ENCODE results near the gene PDLIM1.

PDLIM1 gene

DNA sequence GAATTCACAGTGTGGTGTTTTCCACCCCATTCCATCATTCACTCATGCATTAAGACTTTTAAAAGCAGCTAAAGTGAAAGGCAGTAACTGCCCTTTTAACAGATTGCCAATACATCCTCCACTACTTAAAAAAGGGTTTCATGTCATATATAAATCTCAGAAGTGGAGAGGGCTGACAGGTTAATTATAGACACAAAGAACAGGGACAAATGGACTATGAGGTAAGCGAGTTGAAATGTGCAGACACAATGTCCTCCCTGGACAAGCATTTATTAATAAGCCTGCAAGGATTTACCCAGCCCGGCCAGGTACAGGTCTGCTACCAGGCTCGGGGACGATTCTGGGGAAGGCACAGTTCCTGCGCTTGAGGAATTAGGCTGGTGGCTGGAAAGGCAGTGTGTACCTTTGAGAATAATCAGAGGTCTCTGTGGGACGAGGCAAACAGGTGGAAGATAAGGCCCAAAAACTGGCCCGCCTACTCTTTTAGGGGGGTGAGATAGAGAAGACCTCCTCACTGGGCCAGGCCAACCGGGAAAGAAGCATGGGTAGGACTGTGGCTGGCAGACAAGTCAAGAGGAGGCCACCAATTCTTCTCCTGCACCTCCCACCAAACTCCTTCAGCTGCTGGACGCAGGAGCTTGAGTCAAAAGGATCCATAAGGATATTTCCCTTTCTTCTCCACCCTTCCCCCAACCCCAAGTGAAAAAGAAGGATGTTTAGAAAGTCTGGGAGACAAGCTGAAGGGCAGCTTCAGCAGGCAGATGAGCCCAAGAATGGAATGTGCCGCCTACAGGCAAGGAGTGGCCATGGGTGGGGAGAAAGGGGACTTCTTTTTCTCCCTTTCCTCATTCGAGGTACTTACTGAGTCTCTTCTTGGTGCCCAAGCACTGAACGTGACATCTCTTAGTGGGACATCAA is 1.5 kb downstream of the PDLIM1 start:
- no peak for DNase-seq (ENCODE audit: low read depth, low spot score)

DNA sequence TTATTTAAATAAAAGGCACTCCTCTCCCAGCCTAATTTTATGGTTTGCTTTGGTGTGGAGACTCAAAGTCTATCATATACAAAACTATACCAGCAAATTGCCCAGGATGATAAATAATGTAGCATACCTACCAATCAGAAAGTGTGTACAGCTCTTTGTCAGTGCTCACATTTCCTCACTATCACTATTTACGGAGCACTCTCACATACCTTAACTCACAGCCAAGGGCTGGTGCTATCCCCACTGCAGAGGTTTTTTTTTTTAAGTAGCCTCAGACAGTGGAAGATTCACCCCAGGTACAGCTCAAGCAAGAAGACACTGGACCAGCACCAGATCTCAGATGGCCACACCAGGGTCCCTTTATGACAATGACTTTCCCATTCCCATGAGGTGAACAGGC is 2.5 kb downstream of the PDLIM1 start:
- no peak for DNase-seq (ENCODE audit: low read depth, low spot score)

DNA sequence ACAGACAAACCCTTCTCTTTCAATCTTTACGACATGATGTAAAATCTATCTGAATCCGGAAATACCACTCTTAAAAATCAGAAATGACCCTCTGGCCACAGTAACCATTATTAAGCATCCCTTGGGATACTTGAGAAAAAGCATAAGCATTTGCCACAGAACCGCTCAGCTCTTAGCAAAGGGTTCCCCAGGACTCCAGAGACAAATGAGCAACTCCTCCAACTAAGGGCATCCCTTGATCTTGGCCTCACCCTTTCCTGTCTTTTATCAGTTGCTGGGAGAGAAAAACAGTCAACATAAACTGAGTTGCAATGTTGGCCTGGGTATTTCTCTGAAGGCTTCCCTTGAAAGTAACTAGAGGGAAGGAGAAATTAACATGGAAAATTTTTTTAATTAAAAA is 3.5 kb downstream of the PDLIM1 start:
- DNase-seq (ENCODE audit: low read depth, low spot score): no peak

DNA sequence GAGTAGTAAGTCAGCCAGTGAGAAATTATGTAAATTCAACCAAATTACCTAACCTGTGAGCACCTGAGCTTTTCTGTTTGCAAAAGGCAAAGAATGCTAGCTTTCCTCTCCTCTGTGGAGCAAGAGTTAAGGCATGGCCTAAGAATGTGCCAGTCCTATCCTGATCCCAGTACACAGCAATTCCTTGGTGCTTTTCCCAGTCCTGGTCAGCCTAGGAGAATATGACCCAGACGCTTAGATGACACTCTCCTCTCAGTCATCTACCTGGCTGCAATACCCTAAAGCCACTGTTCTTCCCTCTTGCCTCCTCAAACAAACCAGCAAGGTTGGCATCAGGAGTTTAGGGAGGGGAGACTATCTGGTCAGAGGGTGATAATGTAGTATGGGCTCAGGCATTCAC is 4.1 kb downstream of the PDLIM1 start:
- DNase-seq (ENCODE audit: low read depth, low spot score): no peak

DNA sequence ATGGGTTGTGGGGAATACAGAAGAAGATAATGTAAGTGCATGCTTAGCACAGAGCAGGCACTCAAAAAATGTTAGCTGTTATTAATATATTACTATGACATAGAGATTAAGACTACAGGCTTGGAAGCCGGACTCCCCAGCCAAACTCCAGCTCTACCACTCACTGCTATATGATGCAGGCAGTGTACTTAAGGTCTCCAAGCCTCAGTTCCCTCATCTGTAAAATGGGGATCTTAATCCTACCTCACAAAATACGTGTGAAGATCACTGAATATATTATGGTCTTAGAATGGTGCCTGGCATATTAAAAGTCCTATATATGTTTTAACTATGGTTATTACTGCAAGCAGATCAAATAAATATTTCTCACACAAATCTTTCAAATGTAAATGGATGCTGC is 5.2 kb downstream of the PDLIM1 start:
- DNase-seq (ENCODE audit: low read depth, low spot score): no peak

DNA sequence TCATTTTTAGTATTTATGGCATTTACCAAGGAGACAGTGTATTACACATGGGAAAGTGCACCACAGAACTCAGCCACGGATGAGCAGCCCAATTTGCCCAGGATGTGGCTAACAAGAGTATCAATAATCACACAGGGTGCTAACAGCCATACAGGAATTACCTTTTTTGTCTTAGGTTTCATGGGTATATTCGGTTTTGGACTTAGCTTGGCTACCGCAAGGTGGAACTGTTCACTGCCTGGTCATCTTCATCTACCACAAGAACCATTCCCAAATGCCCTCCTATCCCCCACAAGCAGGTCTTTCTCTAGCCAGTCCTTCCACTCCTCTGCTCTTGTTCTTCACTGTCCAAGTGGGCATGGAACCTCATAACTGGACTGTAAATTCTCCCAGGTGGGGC is 6.0 kb downstream of the PDLIM1 start:
- DNase-seq (ENCODE audit: low read depth, low spot score): no peak

DNA sequence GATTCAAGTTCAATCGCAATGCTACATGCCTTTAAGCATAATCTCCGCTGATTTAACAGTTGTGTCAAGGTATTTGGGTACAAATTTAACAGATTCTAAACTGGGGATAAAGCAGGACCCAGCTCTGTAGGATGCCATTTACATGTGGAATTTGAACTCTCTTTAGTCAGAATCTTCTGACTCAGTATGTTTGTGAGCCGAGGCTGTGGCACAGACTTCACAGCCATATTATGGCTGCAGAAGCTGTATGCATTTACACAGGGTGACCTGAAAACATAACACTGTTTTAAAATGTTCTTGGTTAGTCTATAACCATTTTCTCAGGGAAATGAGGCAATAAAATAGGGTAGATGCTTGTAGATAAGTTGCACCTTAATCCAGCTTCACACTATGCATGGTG is 8.7 kb downstream of the PDLIM1 start:
- no peak for DNase-seq (ENCODE audit: low read depth, low spot score)

DNA sequence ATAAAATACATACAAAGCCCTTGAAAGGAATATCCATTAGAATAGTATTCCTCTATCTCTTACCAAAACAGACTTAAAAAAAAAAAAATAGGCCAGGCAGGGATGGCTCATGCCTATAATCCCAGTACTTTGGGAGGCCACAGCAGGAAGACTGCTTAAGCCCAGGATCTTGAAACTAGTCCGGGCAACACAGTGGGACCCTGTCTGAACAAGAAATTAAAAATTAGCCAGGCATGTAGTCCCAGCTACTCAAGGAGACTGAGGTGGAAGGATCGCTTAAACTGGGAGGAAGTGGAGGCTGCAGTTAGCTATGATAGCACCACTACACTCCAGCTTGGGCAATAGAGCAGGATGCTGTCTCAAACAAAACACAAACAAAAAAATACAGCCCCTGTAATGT is 9.6 kb downstream of the PDLIM1 start:
- DNase-seq (ENCODE audit: low read depth, low spot score): no peak

DNA sequence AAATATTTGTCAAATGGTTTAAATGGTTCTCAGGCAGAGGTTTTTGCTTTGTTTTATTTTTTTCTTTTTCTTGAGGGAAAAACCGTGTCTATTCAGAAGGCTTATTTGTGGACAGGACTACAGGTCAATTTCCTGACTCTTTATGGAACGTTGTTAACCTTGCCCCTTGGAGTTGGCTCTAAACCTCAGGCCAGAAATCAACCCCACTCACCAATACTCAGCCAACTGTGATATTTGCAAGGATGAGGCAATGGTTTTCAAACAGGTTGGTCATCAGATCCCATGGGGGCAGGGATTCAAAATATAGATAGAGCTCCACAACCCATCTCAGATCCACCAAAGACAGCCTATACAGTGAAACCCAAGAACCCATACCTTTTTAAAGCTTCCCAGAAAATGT is 10.2 kb downstream of the PDLIM1 start:
- DNase-seq (ENCODE audit: low read depth, low spot score): no peak

DNA sequence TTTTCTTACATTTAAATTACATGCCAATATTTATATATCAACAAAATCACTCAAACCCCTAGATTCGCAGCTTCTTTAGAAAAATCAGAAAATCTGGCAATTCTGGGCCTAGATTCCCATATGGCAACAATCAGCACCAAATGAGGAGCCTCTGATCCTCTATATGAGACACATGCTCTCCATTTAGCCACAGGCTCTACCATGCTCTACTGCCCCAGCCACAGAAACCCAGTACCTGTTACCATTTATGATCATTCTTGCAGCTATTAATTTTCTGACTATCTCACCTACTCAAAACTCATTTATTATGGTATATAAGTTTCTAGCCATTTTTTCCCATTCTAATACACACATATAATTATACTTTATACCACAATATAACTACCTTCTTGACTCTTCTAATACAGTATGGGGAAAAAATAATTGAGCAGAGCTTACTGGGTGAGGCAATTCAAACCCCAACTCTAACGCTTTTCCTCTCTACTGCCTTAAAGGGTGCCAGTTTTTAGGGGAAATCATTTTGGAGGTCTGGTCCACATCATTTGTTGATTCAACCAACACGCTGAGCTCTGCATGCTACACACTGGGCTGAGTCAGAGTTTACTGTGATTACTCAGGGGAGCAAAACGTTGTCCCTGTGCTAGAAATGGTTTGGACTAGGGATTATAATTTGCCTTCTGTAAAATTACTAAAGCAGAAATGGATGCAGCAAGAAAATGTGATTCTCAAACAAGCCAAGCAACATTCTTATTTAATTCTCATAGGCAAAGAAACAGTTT is 11.6 kb downstream of the PDLIM1 start:
- no peak for DNase-seq (ENCODE audit: low read depth, low spot score)

DNA sequence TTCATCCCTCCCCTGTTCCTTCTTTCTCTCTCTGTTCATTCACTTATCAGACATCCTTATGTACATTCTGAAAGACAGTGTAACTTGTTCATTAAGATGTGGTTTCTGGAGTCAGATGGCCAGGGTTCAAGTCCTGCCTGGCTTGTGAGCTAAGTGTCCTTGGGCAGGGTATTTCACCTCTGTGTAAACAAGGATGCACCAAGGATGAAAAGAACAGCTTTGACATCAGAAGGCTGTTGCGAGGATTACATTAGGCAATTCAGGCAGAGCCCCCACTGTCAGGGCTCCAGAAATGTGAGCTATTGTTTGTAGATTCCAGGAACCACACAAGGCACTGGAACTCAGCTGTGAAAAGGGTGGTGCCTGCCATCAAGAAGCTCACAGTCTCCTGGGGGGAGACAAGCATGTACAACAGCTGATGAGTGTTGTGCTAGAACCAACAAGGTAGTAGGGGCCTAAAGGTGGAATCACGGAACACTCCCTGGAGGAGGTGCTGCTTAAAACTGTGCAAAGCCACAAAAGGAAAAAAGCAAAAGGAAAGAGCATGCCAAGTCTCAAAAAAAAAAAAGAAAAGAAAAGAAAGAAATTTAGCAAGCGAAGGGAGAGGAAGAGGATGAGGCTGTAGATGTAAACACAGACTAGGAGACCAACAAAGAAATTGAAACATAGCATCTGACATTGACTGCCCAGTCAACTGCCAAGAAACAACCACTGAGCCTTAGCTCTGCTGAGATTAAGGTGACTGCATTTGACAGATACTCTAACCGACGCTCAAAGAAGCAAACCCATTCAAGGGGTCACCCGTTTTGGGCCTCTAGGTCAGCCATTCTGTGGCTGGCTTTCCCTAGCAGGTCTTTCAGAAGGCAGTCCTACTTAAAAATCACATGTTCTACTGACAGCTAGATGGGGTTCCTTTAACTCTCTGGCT is 12.5 kb downstream of the PDLIM1 start:
- no peak for DNase-seq (ENCODE audit: low read depth, low spot score)

DNA sequence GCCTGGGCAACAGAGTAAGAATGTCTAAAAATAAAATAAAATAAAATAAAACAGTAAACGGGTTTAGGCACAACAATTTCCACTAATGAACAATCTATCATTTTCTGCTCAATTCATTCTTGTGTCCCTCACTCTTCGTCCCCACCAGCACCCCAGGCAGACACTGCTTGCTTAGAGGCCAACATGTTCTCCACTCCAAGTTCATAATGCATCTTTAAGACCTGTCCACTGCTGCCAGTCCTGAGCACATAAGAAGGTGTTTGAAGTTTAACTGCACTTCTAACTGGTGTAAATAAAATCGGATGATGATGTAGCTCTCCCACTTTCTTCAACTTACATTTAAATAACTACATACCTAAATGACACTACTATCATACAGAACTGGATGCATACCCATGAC is 13.2 kb downstream of the PDLIM1 start:
- no peak for DNase-seq (ENCODE audit: low read depth, low spot score)

DNA sequence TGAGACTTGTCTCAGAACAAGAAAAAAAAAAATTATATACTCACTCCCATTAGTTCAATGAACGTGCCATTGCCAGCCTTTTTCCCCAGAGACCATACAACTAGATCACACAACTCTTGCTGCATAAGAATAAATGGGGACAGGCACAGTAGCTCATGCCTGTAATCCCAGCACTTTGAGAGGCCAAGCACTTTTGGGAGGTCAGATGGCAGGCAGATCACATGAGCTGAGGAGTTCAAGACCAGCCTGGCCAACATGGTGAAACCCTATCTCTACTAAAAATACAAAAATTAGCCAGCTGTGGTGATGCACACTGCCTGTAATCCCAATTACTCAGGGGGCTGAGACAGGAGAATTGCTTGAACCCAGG is 13.6 kb downstream of the PDLIM1 start:
- no peak for DNase-seq (ENCODE audit: low read depth, low spot score)

DNA sequence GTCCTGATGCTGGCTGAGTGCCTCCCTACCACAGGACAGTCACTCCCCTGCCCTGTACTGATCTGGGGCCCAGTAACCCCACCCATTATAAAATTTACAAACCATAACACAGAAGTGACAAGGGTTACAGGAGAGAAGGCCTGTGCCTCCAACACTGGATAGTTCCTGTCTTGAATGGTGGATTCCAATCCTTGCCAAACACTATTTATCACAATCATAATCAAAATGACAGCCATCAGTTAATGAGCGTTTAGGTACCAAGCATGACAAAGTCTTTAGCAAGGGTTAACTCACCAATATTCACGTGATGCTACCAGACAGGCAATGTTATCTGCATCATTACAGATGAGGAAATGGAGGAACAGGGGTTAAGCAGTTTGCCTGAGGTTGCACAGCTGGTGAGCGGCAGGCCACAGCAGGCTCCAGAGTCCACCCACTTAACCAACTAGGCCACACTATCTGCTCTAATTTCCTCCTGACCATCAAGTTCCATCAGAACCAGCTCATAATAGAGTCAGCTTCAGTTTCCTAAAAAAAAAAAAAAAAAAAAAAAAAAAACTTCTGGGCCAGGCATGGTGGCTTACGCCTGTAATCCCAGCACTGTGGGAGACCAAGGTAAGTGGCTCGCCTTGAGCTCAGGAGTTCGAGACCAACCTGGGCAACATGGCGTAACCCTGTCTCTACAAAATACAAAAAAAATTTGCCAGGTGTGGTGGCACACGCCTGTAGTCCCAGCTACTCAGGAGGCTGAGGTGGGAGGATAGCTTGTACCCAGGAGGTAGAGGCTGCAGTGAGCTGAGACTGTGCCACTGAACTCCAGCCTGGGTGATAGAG is 14.2 kb downstream of the PDLIM1 start:
- DNase-seq (ENCODE audit: low read depth, low spot score): no peak

DNA sequence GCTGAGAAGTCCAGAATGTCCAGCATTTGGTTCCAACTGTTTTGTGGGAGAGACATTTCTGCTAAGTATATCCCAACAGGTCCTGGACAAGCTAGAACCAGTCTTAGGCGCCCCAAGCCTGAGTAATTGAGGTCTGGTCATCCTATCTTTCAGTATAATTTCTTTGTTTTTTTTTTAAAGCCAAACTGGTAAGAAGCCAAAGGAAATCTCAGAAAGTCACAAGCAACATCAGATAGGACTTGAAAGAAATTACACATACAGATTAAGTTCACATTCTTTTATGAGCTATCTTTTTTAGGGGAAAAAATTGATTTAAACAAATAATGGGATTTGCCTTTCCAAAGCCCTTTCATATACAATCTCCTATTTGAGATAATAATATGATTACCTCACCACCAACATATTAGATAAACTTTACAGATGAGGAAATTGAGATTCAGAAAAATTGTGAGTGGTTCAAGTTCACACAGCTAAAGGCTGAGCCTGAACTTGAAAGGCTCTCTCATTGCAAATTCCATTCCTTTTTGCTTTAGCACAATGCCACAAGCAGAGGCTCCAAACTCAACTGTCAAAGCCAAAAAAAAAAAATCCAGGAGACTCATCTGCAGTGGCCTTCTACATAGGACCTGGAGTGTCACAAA is 15.0 kb downstream of the PDLIM1 start:
- no peak for DNase-seq (ENCODE audit: low read depth, low spot score)

DNA sequence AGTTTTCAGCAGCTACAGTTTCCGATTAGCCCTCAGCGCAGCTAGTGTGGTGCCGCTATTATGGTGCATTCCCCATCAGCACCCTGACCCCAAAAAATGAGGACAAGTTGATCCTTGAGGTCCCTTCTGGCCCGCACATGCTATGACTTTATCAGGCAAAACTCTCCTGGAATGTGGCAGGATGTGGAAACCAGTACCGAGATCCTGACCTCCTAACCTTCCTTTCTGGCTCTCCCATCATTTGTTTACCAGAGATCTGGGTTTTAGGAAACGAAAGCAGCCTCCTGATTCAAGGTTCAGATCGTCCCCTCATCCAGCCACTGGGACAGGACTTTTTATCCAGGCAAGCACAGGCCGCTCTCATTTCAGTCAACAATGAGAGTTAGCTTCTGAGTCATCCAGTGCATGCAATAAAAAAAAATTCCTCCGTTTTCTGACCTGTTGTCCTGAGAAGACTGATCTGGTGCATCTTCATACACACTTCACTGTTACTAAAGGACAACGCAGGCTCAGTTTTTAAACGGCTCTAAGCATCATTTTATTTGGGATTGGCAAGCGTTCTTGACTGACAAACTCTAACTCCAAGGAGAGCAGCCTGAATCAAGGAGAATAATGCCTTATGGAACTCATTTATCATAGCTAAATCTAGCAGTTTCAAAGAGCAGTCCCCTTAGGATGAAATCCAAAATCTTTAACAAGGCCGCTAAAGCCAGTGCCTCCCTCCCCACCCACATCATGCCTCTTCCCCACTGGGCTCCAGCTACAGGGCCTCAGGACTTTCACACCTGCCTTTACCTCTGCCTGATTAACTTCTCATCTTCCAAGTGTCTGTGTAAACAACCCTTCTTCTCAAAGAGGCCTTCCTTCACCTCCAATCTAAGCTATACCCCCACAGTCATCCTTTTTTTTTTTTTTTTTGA is 17.1 kb downstream of the PDLIM1 start:
- DNase-seq (ENCODE audit: low read depth, low spot score): no peak

DNA sequence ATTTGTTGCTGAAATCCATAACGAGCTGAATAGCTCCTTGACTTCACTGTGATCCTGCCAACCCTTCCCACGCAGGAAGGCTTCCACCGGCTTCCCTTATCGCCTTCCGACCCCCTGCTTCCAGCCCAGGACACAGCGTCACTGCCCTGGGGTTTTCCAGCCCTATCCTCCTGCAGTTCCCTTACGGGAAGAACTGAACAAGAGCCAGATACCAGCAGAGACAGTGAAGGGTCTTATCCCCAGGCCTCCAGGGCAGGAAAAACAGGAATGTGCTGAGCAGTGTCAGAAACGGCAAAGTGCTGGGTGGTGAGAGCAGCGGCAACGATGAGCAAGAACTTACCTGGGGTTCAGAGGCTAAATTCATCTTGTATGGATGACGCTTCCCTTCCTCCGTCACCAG is 22.4 kb downstream of the PDLIM1 start:
- DNase-seq (ENCODE audit: low read depth, low spot score): no peak

DNA sequence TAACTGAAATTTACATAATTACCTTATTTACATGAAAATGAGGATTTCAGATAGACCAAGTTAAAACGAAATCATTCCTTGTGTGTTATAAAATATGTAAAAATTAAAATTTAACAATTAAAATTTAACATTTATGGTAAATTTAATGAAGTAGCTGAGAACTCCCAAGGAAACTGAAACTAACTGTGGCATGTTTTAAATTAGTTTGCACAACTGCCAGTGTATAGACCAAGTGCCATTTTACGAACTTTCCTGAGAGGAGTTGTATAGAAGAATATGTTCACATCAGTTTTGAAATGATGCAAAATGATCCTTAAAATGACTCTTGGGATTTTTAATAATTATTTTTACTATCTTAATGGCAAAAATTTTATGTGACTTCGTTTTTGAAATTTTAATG is 23.6 kb downstream of the PDLIM1 start:
- DNase-seq (ENCODE audit: low read depth, low spot score): no peak

DNA sequence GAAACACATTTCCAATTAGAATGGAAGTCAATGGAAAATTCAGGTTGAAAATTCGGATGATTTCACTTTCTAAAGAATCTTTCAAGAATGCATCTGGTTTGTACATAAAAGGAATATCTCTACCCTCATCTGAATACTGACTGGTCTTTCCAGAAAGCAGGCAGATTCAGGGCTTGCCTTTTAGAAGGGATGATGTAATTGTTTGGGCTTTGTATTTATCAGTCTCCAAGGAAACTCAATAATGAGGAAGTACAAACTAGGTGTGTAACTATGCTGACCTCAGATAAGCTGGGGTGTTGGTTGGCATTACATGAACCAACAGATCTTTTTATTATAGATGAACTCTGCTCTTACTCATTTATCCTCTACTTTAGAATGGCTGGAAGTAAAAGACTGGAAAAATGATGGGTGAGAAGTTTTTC is 24.1 kb downstream of the PDLIM1 start:
- DNase-seq (ENCODE audit: low read depth, low spot score): no peak

All from iPS DF 19.7 (cell line).